M059J (cell line): ENCODE measurements around the gene CCDC3. TPM values are rescaled to one million over a fixed set of nuclear protein-coding genes. Genes with fewer than 3 reads are reported as not detected.
"Not testable (repeated sequence)": the region's sequence is repeated elsewhere in the genome, so short reads cannot be mapped to it uniquely, and the experiment has no call there.

Experiments
- DNase-seq: peaks from one replicate; pipeline ENCODE4 v3.0.0-alpha.2; 2012; ENCODE audit warnings: low read depth
- total RNA-seq: library from RNA; depleted of rRNA; stranded (reverse); fragments of >200 nt; shearing (Covaris generic); gene quantifications from 2 replicates; pipeline ENCODE4 v1.2.3, GENCODE V29; 2014; rRNA removed

CCDC3 gene
- 2.0 and 2.6 TPM in 2 replicates for total RNA-seq

GRCh38 chr10:13001041-13001886 lies at the start of gene CCDC3:
CCDC3 (minus strand) TSS chr10:13001713; CDS start chr10:13001570, 143 bp downstream.
- no peak for DNase-seq

- DNase-seq, result no peak
These were observed 49.7 kb upstream of the CCDC3 start for GRCh38 chr10:13051126-13051694.

- DNase-seq, result no peak
These were observed 48.4 kb upstream of the CCDC3 start for GRCh38 chr10:13049774-13050420.

- no peak for DNase-seq
These were observed 47.2 kb upstream of the CCDC3 start for GRCh38 chr10:13048762-13049161.

- no peak for DNase-seq
These were observed 46.2 kb upstream of the CCDC3 start for GRCh38 chr10:13047529-13048206.

- DNase-seq, result no peak
These were observed 45.5 kb upstream of the CCDC3 start for GRCh38 chr10:13046851-13047528.

GRCh38 chr10:13043520-13043919 lies 42.0 kb upstream of the CCDC3 start:
- no peak for DNase-seq

GRCh38 chr10:13039761-13040160 lies 38.2 kb upstream of the CCDC3 start:
- DNase-seq, result no peak

- no peak for DNase-seq
These were observed 36.9 kb upstream of the CCDC3 start for GRCh38 chr10:13038391-13038790.

GRCh38 chr10:13037832-13038231 lies 36.3 kb upstream of the CCDC3 start:
- no peak for DNase-seq

GRCh38 chr10:13036841-13037240 lies 35.3 kb upstream of the CCDC3 start:
- DNase-seq, result no peak

- not testable (repeated sequence) for DNase-seq
These were observed 34.2 kb upstream of the CCDC3 start for GRCh38 chr10:13035731-13036130.

- DNase-seq, result no peak
These were observed 25.4 kb upstream of the CCDC3 start for GRCh38 chr10:13026873-13027272.

- no peak for DNase-seq
These were observed 22.2 kb upstream of the CCDC3 start for GRCh38 chr10:13023754-13024153.

- no peak for DNase-seq
These were observed 17.8 kb upstream of the CCDC3 start for GRCh38 chr10:13019280-13019679.

GRCh38 chr10:13018171-13018570 lies 16.7 kb upstream of the CCDC3 start:
- DNase-seq, result no peak

GRCh38 chr10:13016886-13017285 lies 15.4 kb upstream of the CCDC3 start:
- DNase-seq, result no peak

- no peak for DNase-seq
These were observed 14.9 kb upstream of the CCDC3 start for GRCh38 chr10:13016426-13016825.

- no peak for DNase-seq
These were observed 4.5 kb upstream of the CCDC3 start for GRCh38 chr10:13006037-13006436.

GRCh38 chr10:13003759-13004158 lies 2.2 kb upstream of the CCDC3 start:
- DNase-seq, result no peak

- DNase-seq, result no peak
These were observed 1.5 kb upstream of the CCDC3 start for GRCh38 chr10:13003004-13003403.

- DNase-seq, result no peak
These were observed 337 bp upstream of the CCDC3 start for GRCh38 chr10:13001887-13002212.
